Vagina (tissue), 2 donors: Measurements from ENCODE around the gene LRTM1. TPM values are rescaled to one million over a fixed set of nuclear protein-coding genes. Genes with fewer than 3 reads are reported as not detected.

Source experiments
- DNase-seq, 2 donors: peaks; one replicate each; pipeline ENCODE4 v3.0.0-alpha.2; 2017; ENCODE audit errors: extremely low spot score in 2 of 2
- H3K27ac ChIP-seq: fragments of 200-600 bp; sonication (generic); one replicate; pipeline ENCODE4 v1.5.1; 2019
- H3K27me3 ChIP-seq: fragments of 200-600 bp; sonication (generic); one replicate; pipeline ENCODE4 v1.5.1; 2019
- H3K36me3 ChIP-seq, 2 donors: fragments of 200-600 bp; sonication (generic); one replicate each; pipeline ENCODE4 v1.5.1; 2017 to 2019
- H3K4me1 ChIP-seq: fragments of 200-600 bp; sonication (generic); one replicate; pipeline ENCODE4 v1.5.1; 2019
- H3K4me3 ChIP-seq, 2 donors: fragments of 200-600 bp; sonication (generic); 1 replicate in 1 of 2; 2 replicates in 1 of 2; pipeline ENCODE4 v1.5.1; 2016 to 2019
- H3K9me3 ChIP-seq: fragments of 200-600 bp; sonication (generic); one replicate; pipeline ENCODE4 v1.5.1; 2019
- POLR2A ChIP-seq, 2 donors: fragments of 450-650 bp; IDR thresholded peaks; one replicate each; pipeline ENCODE4 v1.6.1; 2017; ENCODE audit warnings: antibody characterized with exemption in 2 of 2, mild to moderate bottlenecking in 2 of 2, moderate library complexity in 2 of 2
- POLR2AphosphoS5 ChIP-seq, 2 donors: sonication (generic); formaldehyde crosslinking; IDR thresholded peaks; one replicate each; pipeline ENCODE4 v1.9.0; 2017; ENCODE audit warnings: antibody characterized with exemption in 2 of 2, mild to moderate bottlenecking in 2 of 2, low read depth in 1 of 2; ENCODE audit not compliant: insufficient read depth in 1 of 2
- intact Hi-C: fragments of 100-400 bp; cut with DNase I; formaldehyde crosslinking; loops from one replicate; pipeline ENCODE4 v1.15.1; 2023
- total RNA-seq: library from RNA; depleted of rRNA; stranded (reverse); fragments of >200 nt; gene quantifications from one replicate; pipeline ENCODE4 v1.2.3, GENCODE V29; 2016
- TF ChIP-seq, protein P1 (sequence below), 3 experiments: fragments of 450-650 bp in 2 of 3; fragments of 200-600 bp in 1 of 3; sonication (generic) in 1 of 3; IDR thresholded peaks; one replicate each; pipeline ENCODE4 v1.5.1; 2017 to 2019; ENCODE audit warnings: antibody characterized with exemption in 3 of 3, mild to moderate bottlenecking in 2 of 3, moderate library complexity in 2 of 3

Gene LRTM1
- total RNA-seq, 1 donor from 2014 or later: not detected

DNA sequence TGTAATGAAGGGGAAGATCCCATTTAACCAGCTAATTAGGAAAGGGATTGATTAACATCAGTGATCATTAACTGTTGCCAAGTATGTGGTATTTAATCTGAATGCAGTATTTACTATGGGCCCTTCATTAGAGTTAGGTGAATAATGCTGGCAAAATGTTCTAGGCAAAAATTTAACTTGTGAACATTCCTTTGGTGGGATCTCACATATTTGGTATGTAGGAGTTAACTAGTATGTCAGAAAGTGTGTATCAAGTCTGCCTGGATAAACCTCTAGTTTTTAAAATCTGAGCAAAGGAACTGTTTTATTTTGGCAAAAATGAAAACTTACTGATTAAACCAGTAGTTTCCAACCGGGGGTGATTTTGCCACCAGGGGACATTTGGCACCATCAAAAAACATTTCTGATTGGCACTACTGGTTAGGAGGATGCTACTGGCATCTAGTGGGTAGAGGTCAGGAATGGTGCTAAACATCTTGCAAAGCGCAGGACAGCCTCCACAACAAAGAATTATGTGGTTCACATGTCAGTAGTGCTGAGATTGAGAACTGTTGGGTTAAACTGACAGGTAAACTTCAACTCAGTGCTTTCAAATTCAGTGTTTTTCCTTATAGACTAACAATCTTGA, 22.5 kb downstream of the LRTM1 start:
- Histone ChIP-seq H3K27ac (no peak overlapping the region), H3K36me3 (no peaks in the 10 kb centered on the region)
- no peak for TF ChIP-seq POLR2AphosphoS5 (IDR thresholded peaks at IDR 0.05; ENCODE audit: insufficient read depth in 1 of 2, low read depth in 1 of 2)
- no peak for TF ChIP-seq POLR2A (IDR thresholded peaks at IDR 0.05)
- TF ChIP-seq, protein P1, sequence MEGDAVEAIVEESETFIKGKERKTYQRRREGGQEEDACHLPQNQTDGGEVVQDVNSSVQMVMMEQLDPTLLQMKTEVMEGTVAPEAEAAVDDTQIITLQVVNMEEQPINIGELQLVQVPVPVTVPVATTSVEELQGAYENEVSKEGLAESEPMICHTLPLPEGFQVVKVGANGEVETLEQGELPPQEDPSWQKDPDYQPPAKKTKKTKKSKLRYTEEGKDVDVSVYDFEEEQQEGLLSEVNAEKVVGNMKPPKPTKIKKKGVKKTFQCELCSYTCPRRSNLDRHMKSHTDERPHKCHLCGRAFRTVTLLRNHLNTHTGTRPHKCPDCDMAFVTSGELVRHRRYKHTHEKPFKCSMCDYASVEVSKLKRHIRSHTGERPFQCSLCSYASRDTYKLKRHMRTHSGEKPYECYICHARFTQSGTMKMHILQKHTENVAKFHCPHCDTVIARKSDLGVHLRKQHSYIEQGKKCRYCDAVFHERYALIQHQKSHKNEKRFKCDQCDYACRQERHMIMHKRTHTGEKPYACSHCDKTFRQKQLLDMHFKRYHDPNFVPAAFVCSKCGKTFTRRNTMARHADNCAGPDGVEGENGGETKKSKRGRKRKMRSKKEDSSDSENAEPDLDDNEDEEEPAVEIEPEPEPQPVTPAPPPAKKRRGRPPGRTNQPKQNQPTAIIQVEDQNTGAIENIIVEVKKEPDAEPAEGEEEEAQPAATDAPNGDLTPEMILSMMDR (IDR thresholded peaks at IDR 0.05): no peak

DNA sequence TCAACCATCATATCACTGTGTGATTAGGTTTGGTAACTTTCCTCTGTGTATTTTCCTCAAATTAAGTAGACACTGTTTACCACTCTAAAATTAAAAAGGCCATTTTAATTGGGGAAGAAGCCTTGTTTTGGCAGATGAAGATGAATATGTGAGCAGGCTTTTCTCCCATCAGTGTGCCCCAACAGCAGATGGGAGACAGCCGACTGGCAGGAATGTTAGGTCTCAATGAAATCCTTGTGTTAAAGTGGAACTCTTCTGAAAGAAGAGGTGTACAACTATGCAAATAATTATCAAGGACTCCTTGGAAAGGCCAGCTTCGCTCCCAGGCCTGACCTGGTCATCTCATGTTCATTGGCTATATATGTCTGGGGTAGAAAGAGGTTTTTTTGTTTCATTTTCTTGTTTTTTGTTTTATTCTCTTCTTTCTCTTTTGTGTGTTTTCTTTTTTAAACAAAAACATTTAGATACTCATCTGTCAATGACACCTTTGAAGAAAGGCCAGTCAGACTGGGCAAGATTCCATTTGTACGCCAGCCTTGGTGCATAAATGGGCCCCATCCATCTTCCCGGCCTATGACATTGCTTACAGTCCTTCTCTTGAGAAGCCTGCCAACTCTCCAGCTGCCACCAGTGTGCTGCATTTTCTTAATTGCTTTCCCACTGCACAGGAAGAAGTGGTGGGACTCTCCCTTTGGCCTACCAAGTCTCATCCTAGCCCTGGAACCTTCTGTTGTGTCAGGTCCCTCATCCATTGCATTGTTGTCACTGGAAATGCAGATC, 25.8 kb downstream of the LRTM1 start:
- H3K4me3 ChIP-seq: no peak overlapping the region
- no peak overlapping the region for H3K27ac ChIP-seq
- H3K27me3 ChIP-seq: no peaks in the 10 kb centered on the region
- H3K36me3 ChIP-seq: no peaks in the 10 kb centered on the region
- peak in 1 of 2 donors; percentile 58 for DNase-seq
- H3K4me1 ChIP-seq: peaks cover 15% of the 10 kb centered on the region
- intact Hi-C loops: no loop called here
- TF ChIP-seq, protein P1 (IDR thresholded peaks at IDR 0.05): no peak
- no peak for TF ChIP-seq POLR2AphosphoS5 (IDR thresholded peaks at IDR 0.05; ENCODE audit: insufficient read depth in 1 of 2, low read depth in 1 of 2)
- TF ChIP-seq POLR2A (IDR thresholded peaks at IDR 0.05): no peak
- no peaks in the 10 kb centered on the region for H3K9me3 ChIP-seq

More for the DNA sequence above, 22.5 kb downstream of the LRTM1 start:
- no peaks in the 10 kb centered on the region for H3K9me3 ChIP-seq
- intact Hi-C loops: no loop called here
- no peak for DNase-seq
- no peaks in the 10 kb centered on the region for H3K4me1 ChIP-seq
- H3K27me3 ChIP-seq: no peaks in the 10 kb centered on the region
- no peak overlapping the region for H3K4me3 ChIP-seq

DNA sequence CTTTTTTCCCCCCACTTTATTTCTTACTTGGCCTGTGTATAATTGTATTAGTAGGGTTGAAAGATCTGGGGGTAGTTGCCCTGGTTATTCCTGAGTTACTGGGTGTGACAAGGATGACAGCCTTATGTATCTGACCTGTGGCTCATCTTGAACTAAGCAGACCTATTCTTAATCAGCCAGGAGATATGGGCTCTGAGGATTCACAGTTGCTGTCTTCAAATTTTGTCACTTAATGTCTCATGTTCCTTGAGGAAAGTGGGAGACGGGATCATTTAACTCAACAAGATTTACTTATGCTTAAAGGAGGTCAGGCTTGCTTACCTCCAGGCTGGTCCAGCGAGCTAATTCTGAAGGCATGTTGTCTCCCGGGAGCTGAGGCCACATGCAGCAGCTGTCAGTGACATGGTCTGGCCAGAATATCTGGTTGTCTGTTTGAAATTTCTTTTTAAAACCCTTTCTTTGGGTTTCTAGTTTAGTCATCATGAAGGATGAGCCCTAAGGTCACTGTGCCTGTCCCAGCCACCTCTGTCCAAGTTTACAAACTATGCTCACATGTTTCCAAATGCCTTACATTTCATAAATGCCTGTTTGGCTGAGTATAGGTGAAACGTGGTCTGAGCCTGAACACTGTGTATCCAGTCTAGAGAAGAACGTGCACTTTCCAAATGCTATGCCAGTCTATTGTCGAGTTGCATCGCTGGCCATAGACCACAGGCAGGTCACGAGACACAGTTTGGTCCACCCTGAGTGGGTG, 26.8 kb downstream of the LRTM1 start:
- H3K4me1 ChIP-seq: peaks cover 15% of the 10 kb centered on the region
- intact Hi-C loops: no loop called here
- no peaks in the 10 kb centered on the region for H3K27me3 ChIP-seq
- H3K36me3 ChIP-seq: no peaks in the 10 kb centered on the region
- no peak for DNase-seq
- TF ChIP-seq POLR2AphosphoS5 (IDR thresholded peaks at IDR 0.05; ENCODE audit: insufficient read depth in 1 of 2, low read depth in 1 of 2) (no peak), POLR2A (IDR thresholded peaks at IDR 0.05) (no peak)
- TF ChIP-seq, protein P1 (IDR thresholded peaks at IDR 0.05): no peak
- H3K9me3 ChIP-seq: no peaks in the 10 kb centered on the region
- H3K27ac ChIP-seq: no peak overlapping the region
- H3K4me3 ChIP-seq: no peak overlapping the region

DNA sequence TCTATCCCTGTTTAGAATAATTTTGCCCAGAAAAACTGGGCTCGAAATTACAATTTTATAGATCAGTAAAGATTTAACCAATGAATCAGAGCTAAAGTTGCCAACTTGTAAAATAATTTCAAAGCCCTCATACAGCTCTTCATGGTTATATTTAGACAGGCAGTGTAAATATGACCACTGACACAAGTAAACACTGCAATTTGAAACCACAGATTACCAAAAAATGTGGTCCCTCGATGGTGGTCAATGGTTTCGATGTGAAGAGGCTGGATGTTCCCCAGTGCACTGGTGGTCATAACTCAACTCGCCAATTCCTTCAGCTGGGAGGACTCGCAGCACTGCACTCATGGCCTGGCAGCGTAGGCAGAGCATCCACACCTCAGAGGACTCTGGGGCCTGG, 28.6 kb downstream of the LRTM1 start:
- TF ChIP-seq POLR2AphosphoS5 (IDR thresholded peaks at IDR 0.05; ENCODE audit: insufficient read depth in 1 of 2, low read depth in 1 of 2) (no peak), POLR2A (IDR thresholded peaks at IDR 0.05) (no peak)
- TF ChIP-seq, protein P1 (IDR thresholded peaks at IDR 0.05): no peak
- peaks cover 15% of the 10 kb centered on the region for H3K4me1 ChIP-seq
- H3K27me3 ChIP-seq: no peaks in the 10 kb centered on the region
- H3K27ac ChIP-seq: no peak overlapping the region
- no peaks in the 10 kb centered on the region for H3K36me3 ChIP-seq
- H3K4me3 ChIP-seq: no peak overlapping the region
- no peak for DNase-seq
- intact Hi-C loops: no loop called here
- H3K9me3 ChIP-seq: no peaks in the 10 kb centered on the region
